NOMO-1 treated with DMSO at 0.1 percent for 48 hours (cell line): ENCODE data around the gene NBPF6.
"Not testable (repeated sequence)": the region's sequence is repeated elsewhere in the genome, so short reads cannot be mapped to it uniquely, and the experiment has no call there.

Experiments
- DNase-seq: peaks from one replicate; lab custom pipeline; 2025; ENCODE audit not compliant: unreplicated experiment; lab: John Stamatoyannopoulos, UW

The NBPF6 gene, protein sequence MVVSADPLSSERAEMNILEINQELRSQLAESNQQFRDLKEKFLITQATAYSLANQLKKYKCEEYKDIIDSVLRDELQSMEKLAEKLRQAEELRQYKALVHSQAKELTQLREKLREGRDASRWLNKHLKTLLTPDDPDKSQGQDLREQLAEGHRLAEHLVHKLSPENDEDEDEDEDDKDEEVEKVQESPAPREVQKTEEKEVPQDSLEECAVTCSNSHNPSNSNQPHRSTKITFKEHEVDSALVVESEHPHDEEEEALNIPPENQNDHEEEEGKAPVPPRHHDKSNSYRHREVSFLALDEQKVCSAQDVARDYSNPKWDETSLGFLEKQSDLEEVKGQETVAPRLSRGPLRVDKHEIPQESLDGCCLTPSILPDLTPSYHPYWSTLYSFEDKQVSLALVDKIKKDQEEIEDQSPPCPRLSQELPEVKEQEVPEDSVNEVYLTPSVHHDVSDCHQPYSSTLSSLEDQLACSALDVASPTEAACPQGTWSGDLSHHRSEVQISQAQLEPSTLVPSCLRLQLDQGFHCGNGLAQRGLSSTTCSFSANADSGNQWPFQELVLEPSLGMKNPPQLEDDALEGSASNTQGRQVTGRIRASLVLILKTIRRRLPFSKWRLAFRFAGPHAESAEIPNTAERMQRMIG

DNA sequence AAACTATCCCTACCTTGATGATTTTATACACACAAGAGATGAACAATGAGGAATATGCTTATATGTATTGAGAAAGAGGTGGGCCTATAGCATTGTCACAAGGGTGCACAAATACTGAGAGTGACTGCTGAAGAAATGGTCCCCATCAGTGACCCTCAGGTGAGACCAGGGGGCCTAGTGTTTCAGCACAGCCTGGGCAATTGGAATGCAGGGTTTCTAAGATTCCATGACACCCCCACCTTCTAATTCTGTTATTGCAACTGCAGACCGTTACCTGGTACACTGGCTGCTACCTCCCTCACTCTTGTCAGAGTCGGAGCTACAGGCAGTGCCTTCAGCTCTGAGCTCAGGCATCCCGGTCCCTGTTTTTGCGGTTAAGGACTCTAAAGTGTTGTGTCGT is at the start of gene NBPF6:
TSS of gene NBPF6 (plus strand) at position 301 of the 400 bp plus-strand sequence. CDS start 259 bp downstream, outside the sequence.
- DNase-seq, result not testable (repeated sequence)

DNA sequence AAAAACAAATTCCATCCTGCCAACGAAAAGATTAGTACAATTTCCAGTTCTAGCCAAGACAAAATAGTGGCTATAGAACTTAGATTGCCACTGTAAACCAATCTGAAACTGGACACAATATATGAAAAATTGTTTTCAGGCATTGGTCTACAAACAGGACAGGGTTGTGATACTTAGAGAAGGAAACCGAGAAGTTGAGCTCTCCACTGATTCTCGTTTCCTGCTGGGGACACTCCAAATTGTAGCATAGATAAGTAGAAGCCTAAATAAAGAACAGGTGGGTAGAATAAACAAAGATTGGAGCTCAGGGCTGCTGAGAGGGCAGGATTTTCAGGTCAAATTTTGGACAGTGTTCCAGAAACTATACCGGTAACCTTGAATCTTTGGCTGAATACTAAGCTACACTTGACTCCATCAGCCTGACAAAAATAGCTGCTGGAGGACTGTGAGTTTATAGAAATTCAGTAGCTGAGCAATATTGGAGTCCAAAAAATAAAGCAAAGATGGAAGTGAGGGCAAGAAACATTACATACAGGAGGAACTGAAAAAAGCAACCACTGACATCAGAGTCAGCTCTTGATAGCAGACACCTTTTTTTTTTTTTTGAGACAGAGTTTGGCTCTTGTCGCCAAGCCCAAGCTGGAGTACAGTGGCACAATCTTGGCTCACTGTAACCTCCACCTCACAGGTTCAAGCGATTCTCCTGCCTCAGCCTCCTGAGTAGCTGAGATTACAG is 38.9 kb upstream of the NBPF6 start:
- DNase-seq, result not testable (repeated sequence)

DNA sequence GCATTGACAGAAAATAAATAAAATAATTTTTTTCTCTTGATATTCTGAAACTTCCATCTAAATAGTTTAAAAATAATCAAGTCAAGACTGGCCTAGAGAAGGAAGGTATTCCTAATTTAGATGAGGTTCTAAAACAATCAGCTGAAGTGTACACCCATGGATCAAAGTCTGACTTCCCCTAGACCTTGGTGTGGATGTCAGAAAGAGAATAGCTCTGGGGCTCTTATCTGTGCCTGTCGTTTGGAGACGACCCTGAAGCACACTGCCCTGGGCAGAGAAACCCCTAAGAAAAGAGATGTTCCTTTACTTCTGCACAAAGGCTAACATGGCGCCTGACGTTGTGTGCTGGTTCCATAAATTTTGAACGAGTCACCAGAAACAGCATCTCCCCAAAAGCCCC is 30.0 kb upstream of the NBPF6 start:
- not testable (repeated sequence) for DNase-seq

- DNase-seq, result not testable (repeated sequence)
Measured at GRCh38 chr1:108421061-108421916, 28.9 kb upstream of the NBPF6 start.

- not testable (repeated sequence) for DNase-seq
Measured at GRCh38 chr1:108426877-108427276, 23.3 kb upstream of the NBPF6 start.

DNA sequence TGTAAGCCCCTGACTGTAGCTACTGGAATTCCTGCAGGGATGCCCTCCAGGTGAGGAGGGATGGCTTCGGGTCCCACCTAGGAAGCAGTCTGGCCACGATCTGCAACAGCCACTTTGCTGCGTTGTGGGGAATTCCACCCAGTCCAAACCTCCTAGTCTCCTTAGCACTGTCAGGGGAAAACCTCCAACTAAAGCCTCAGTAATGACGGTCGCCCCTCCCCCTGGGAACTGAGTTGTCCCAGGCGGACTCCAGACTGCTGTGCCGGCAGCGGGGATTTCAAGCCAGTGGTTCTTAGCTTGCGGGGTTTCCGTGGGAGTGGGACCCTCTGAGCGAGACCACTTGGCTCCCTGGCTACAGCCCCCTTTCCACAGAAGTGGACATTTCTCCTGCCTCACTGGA is 18.1 kb upstream of the NBPF6 start:
- not testable (repeated sequence) for DNase-seq

- DNase-seq, result not testable (repeated sequence)
Measured at GRCh38 chr1:108433404-108433803, 16.7 kb upstream of the NBPF6 start.

- not testable (repeated sequence) for DNase-seq
Measured at GRCh38 chr1:108438536-108438935, 11.6 kb upstream of the NBPF6 start.

DNA sequence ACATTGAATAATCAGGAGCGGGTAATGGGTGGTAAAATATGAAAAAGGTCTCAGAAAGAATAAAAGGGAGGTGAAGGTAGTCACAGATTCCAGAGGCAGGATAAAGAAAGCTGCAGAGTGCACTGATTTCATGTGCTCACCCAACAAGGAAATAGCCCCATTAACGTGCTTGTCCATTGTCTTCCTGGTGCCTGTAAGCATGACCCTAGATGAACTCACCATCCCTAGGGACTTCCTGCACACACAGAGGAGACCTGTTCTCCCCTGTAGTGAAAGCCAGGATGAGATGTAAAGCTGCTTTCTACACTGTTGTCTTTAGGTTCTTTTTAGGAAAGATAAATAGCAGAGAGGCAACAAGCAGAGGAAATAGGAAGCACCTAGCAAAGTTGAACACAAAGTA is 4.4 kb downstream of the NBPF6 start:
- DNase-seq, result not testable (repeated sequence)

GRCh38 chr1:108458661-108459060 is 8.5 kb downstream of the NBPF6 start:
- not testable (repeated sequence) for DNase-seq

DNA sequence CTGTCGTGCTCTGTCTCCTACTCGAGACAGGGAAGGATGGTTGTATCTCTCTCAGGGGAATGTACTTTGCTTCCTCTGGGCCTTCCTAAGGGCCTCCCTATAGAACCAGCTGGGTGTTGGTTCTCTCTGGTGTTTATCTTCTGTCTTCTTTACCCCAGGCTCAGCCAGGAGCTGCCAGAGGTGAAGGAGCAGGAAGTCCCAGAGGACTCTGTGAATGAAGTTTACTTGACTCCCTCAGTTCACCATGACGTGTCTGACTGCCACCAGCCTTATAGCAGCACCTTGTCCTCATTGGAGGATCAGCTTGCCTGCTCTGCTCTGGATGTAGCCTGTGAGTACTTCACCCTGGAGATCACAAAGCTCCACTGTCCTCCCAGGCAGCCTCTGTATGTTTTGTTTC is 11.6 kb downstream of the NBPF6 start:
- not testable (repeated sequence) for DNase-seq

DNA sequence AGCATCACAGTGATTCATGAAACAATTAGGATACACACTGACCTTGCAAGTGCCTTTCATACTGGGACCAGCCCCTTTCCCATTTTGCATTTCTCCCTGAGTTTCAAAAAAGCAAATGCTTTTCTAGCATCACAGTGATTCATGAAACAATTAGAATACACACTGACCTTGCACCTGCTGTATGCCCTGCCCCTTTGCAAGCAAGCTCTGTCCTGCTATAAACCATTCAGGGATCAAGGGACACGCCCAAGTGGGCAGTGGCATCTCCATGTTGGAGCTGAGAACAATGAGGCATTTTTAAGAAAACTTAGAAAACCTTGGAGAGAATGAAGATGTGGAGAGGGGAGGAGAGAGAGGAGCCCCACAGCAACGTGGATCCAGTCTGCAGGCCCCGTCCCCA is 13.8 kb downstream of the NBPF6 start:
- not testable (repeated sequence) for DNase-seq

- DNase-seq, result not testable (repeated sequence)
Measured at GRCh38 chr1:108466166-108466565, 16.0 kb downstream of the NBPF6 start.

DNA sequence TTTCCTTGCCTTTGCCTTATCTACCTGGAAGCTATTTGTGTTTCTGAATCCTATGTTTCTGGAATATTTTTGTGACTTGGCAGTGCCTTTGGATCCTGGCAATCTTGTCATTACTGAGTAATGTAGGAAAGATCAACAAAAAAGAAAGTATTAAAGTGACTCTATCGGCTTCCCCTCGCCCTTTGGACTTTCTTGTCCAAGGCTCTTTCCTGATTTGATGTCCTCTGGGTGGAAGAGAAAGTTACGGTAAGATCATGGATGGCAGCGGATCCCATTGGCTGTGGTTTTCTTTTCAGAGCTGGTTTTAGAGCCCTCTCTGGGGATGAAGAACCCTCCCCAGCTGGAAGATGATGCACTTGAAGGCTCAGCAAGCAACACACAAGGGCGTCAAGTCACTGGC is 17.0 kb downstream of the NBPF6 start:
- not testable (repeated sequence) for DNase-seq

DNA sequence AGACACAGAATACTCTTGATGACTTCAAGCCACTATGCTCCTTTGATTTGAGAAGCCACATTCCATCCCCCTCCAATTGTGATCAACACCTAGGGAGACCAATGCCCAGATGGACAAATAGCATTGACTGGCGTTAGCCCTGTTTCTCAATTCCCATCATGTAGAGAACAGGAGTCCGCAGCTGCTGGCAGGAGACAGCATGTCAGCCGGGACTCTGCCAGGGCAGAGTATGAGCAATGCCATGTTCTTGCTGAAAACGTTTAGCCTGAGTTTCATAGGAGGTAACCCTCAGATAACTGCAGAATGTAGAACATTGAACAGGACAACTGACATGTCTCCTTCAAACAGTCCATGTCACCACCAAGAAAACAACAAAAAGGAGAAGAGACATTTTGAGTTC is 20.6 kb downstream of the NBPF6 start:
- not testable (repeated sequence) for DNase-seq

DNA sequence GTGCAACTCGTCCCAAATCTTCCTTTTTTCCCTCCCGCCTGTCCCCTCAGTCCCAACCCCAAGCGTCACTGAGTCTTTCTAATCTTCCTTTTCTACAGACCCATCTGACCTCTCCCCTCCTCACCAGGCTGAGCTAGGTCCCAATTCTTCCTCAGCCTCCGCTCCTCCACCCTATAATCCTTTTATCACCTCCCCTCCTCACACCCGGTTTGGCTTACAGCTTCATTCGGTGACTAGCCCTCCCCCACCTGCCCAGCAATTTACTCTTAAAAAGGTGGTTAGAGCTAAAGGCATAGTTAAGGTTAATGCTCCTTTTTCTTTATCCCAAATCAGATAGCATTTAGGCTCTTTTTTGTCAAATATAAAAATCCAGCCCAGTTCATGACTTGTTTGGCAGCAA is 24.4 kb downstream of the NBPF6 start:
- not testable (repeated sequence) for DNase-seq

- DNase-seq, result no peak
Measured at GRCh38 chr1:108478429-108479015, 28.4 kb downstream of the NBPF6 start.

DNA sequence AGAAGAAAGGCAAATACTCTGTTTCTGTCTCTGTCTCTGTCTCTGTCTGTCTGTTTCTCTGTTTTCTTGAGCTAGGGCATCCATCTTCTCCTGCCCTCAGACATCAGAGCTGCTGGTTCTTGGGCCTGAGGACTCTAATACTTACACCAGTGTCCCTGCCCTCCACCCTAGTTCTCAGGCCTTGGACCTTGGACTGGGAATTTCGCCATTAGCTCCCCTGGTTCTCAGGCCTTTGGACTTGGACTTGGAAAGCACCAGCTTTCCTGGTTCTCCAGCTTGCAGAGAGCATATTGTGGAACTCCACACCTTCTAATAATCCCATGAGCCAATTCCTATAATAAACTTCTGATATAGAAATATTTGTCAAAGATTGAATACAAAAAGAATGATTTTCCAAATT is 32.6 kb downstream of the NBPF6 start:
- no peak for DNase-seq

- DNase-seq, result not testable (repeated sequence)
Measured at GRCh38 chr1:108485990-108486389, 35.8 kb downstream of the NBPF6 start.

- DNase-seq, result not testable (repeated sequence)
Measured at GRCh38 chr1:108486707-108487106, 36.6 kb downstream of the NBPF6 start.
